SH-SY5Y (cell line): ENCODE results near the gene SLFN13.

Experiments used
- GATA2 ChIP-seq: IDR thresholded peaks from 2 replicates; pipeline ENCODE4 v1.6.1; 2011; ENCODE audit warnings: mild to moderate bottlenecking, low read depth, low read length
- GATA3 ChIP-seq: IDR thresholded peaks from 2 replicates; pipeline ENCODE4 v1.6.1; 2011; ENCODE audit warnings: low read depth, mild to moderate bottlenecking, low read length, moderate library complexity

DNA sequence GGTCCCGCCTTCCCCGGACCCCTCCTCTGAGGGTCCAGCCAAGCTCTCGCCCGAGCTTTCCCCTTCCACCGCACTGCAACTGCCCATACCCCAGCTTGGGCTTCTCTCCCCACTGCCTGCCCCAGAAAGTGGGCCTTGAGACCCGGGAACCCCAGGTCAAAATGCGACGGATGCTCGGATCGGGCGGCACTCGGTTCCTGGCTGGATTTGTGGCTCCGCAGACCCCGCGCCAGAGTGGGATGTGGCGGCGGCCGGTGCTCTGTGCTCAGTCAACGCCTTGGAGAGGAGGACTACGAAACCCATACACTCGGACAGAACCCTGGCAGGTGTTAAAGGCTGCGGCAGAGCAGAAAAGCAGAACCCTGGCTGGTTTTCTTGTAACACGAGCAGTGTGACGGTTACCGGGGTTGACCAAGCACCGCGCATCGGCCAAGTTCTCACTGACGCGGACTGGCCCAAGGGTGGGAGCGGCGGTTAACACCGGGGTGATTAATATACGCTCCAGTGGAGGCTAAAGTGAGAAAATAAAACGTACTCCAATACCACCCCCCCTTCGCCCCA is 885 bp upstream of the SLFN13 start:
- no peak for TF ChIP-seq GATA3
- no peak for TF ChIP-seq GATA2
